Uterus (tissue), 2 donors: ENCODE data around the gene PM20D2.
"Not testable (repeated sequence)": the region's sequence is repeated elsewhere in the genome, so short reads cannot be mapped to it uniquely, and the experiment has no call there.

Source experiments
- POLR2A ChIP-seq, 2 donors: fragments of 450-650 bp; IDR thresholded peaks; one replicate each; pipeline ENCODE4 v1.6.1; 2016; ENCODE audit warnings: antibody characterized with exemption in 2 of 2, mild to moderate bottlenecking in 1 of 2, moderate library complexity in 1 of 2
- TF ChIP-seq, protein P1 (sequence below), 4 experiments: fragments of 200-600 bp in 2 of 4; fragments of 450-650 bp in 2 of 4; sonication (generic) in 2 of 4; IDR thresholded peaks; one replicate each; pipeline ENCODE4 v1.5.1; 2016 to 2019; ENCODE audit warnings: antibody characterized with exemption in 4 of 4, mild to moderate bottlenecking in 2 of 4, moderate library complexity in 1 of 4

DNA sequence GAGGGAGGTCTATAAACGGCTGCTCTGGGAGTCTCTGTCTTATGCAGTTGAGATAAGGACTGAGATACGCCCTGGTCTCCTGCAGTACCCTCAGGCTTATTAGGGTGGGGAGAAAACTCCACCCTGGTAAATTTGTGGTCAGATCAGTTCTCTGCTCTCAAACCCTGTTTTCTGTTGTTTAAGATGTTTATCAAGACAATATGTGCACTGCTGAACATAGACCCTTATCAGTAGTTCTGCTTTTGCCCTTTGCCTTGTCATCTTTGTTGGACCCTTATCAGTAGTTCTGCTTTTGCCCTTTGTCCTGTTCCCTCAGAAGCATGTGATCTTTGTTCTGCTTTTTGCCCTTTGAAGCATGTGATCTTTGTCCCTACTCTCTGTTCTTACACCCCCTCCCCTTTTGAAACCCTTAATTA, 17.6 kb upstream of the PM20D2 start:
- TF ChIP-seq, protein P1, sequence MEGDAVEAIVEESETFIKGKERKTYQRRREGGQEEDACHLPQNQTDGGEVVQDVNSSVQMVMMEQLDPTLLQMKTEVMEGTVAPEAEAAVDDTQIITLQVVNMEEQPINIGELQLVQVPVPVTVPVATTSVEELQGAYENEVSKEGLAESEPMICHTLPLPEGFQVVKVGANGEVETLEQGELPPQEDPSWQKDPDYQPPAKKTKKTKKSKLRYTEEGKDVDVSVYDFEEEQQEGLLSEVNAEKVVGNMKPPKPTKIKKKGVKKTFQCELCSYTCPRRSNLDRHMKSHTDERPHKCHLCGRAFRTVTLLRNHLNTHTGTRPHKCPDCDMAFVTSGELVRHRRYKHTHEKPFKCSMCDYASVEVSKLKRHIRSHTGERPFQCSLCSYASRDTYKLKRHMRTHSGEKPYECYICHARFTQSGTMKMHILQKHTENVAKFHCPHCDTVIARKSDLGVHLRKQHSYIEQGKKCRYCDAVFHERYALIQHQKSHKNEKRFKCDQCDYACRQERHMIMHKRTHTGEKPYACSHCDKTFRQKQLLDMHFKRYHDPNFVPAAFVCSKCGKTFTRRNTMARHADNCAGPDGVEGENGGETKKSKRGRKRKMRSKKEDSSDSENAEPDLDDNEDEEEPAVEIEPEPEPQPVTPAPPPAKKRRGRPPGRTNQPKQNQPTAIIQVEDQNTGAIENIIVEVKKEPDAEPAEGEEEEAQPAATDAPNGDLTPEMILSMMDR (IDR thresholded peaks at IDR 0.05) = not testable (repeated sequence)
- not testable (repeated sequence) for TF ChIP-seq POLR2A (IDR thresholded peaks at IDR 0.05)
